ENCODE data around the gene TMEM186.

GRCh38 chr16:8831450-8831849 lies 34.0 kb upstream of the TMEM186 start:
- TF ChIP-seq POLR2AphosphoS5 (IDR thresholded peaks at IDR 0.05; ENCODE audit: low read depth, low read length) (no peak), TAF1 (IDR thresholded peaks at IDR 0.05; ENCODE audit: borderline replicate concordance, insufficient read depth, low read length) (no peak), SIN3A (IDR thresholded peaks at IDR 0.05; ENCODE audit: borderline replicate concordance, insufficient read depth, low read length) (no peak), REST (IDR thresholded peaks at IDR 0.05; ENCODE audit: insufficient read depth in 1 of 2, low read depth in 2 of 2, low read length in 2 of 2) (no peak), FOXP2 (optimal IDR thresholded peaks at IDR 0.05; ENCODE audit: borderline replicate concordance, extremely low read depth, extremely low read length, insufficient read depth) (no peak)
